ENCODE measurements around the gene NCOA1.

Gene NCOA1

GRCh38 chr2:24451805-24452501, 39.1 kb upstream of the NCOA1 start:
- no peak for ATAC-seq
- TF ChIP-seq, protein P1, sequence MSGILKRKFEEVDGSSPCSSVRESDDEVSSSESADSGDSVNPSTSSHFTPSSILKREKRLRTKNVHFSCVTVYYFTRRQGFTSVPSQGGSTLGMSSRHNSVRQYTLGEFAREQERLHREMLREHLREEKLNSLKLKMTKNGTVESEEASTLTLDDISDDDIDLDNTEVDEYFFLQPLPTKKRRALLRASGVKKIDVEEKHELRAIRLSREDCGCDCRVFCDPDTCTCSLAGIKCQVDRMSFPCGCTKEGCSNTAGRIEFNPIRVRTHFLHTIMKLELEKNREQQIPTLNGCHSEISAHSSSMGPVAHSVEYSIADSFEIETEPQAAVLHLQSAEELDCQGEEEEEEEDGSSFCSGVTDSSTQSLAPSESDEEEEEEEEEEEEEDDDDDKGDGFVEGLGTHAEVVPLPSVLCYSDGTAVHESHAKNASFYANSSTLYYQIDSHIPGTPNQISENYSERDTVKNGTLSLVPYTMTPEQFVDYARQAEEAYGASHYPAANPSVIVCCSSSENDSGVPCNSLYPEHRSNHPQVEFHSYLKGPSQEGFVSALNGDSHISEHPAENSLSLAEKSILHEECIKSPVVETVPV (CRISPR knock-in tag; IDR thresholded peaks at IDR 0.05) = no peak
- no peak for TF ChIP-seq ZNF70 (CRISPR knock-in tag; IDR thresholded peaks at IDR 0.05)
- TF ChIP-seq ARNTL (CRISPR knock-in tag; IDR thresholded peaks at IDR 0.05; ENCODE audit: borderline replicate concordance, low read depth) = no peak
- no peak for TF ChIP-seq OSR1 (CRISPR knock-in tag; IDR thresholded peaks at IDR 0.05)
- no peak for TF ChIP-seq ISL1 (CRISPR knock-in tag; IDR thresholded peaks at IDR 0.05)
- TF ChIP-seq, protein P2, sequence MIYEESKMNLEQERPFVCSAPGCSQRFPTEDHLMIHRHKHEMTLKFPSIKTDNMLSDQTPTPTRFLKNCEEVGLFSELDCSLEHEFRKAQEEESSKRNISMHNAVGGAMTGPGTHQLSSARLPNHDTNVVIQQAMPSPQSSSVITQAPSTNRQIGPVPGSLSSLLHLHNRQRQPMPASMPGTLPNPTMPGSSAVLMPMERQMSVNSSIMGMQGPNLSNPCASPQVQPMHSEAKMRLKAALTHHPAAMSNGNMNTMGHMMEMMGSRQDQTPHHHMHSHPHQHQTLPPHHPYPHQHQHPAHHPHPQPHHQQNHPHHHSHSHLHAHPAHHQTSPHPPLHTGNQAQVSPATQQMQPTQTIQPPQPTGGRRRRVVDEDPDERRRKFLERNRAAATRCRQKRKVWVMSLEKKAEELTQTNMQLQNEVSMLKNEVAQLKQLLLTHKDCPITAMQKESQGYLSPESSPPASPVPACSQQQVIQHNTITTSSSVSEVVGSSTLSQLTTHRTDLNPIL (CRISPR knock-in tag; IDR thresholded peaks at IDR 0.05; ENCODE audit: low read depth) = no peak
- TF ChIP-seq ZC3H10 (CRISPR knock-in tag; IDR thresholded peaks at IDR 0.05) = no peak
- no peak for TF ChIP-seq POU6F1 (CRISPR knock-in tag; IDR thresholded peaks at IDR 0.05; ENCODE audit: borderline replicate concordance, low read depth)
- TF ChIP-seq PPARA (CRISPR knock-in tag; IDR thresholded peaks at IDR 0.05; ENCODE audit: borderline replicate concordance) = no peak
- TF ChIP-seq ZNF565 (CRISPR knock-in tag; conservative IDR thresholded peaks at IDR 0.05; ENCODE audit: low read depth) = no peak
- no peak for TF ChIP-seq TCF4 (CRISPR knock-in tag; IDR thresholded peaks at IDR 0.05; ENCODE audit: borderline replicate concordance)
- TF ChIP-seq TOX (CRISPR knock-in tag; IDR thresholded peaks at IDR 0.05; ENCODE audit: borderline replicate concordance) = no peak
- TF ChIP-seq ZFP30 (CRISPR knock-in tag; IDR thresholded peaks at IDR 0.05) = no peak
- TF ChIP-seq RARB (CRISPR knock-in tag; IDR thresholded peaks at IDR 0.05) = no peak
- TF ChIP-seq TSHZ2 (CRISPR knock-in tag; IDR thresholded peaks at IDR 0.05) = no peak
- no peak for TF ChIP-seq GLIS3 (CRISPR knock-in tag; IDR thresholded peaks at IDR 0.05)
- TF ChIP-seq ESRRG (CRISPR knock-in tag; IDR thresholded peaks at IDR 0.05) = no peak
- no peak for TF ChIP-seq ZFP3 (CRISPR knock-in tag; IDR thresholded peaks at IDR 0.05)

DNA sequence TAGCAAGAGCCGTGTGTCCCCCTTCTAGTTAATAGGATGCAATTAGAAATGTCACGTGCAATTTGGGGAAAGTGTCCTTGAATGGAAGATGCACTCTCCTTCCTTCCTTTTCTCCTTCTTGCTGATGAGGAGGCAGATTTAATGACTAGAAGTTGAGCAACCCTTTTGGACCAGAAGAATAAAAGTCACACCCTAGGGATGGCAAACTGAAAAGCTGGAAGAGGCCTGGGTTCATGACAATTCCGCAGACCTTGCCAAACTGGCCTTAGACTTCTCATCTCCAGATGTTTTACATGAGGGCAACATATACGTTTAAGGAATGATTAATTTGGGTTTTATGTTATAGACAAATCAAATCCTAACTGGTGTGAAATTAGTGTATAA, 38.6 kb upstream of the NCOA1 start:
- TF ChIP-seq TSHZ2 (CRISPR knock-in tag; IDR thresholded peaks at IDR 0.05) (no peak), OSR1 (CRISPR knock-in tag; IDR thresholded peaks at IDR 0.05) (no peak), ZFP3 (CRISPR knock-in tag; IDR thresholded peaks at IDR 0.05) (no peak), ZFP30 (CRISPR knock-in tag; IDR thresholded peaks at IDR 0.05) (no peak), CSDC2 (CRISPR knock-in tag; IDR thresholded peaks at IDR 0.05) (no peak), GLIS3 (CRISPR knock-in tag; IDR thresholded peaks at IDR 0.05) (no peak), ZC3H10 (CRISPR knock-in tag; IDR thresholded peaks at IDR 0.05) (no peak), SNAI2 (CRISPR knock-in tag; IDR thresholded peaks at IDR 0.05) (no peak), ZNF8 (CRISPR knock-in tag; IDR thresholded peaks at IDR 0.05) (no peak), ARNTL (CRISPR knock-in tag; IDR thresholded peaks at IDR 0.05; ENCODE audit: borderline replicate concordance, low read depth) (no peak)
- TF ChIP-seq, protein P1 (CRISPR knock-in tag; IDR thresholded peaks at IDR 0.05) = no peak
- TF ChIP-seq, protein P3, sequence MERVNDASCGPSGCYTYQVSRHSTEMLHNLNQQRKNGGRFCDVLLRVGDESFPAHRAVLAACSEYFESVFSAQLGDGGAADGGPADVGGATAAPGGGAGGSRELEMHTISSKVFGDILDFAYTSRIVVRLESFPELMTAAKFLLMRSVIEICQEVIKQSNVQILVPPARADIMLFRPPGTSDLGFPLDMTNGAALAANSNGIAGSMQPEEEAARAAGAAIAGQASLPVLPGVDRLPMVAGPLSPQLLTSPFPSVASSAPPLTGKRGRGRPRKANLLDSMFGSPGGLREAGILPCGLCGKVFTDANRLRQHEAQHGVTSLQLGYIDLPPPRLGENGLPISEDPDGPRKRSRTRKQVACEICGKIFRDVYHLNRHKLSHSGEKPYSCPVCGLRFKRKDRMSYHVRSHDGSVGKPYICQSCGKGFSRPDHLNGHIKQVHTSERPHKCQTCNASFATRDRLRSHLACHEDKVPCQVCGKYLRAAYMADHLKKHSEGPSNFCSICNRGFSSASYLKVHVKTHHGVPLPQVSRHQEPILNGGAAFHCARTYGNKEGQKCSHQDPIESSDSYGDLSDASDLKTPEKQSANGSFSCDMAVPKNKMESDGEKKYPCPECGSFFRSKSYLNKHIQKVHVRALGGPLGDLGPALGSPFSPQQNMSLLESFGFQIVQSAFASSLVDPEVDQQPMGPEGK (CRISPR knock-in tag; IDR thresholded peaks at IDR 0.05; ENCODE audit: borderline replicate concordance) = no peak
- ATAC-seq = no peak

Measured in SK-N-SH treated with all-trans-retinoic acid at 6 μM for 48 hours (cell line).